Lower lobe of right lung (tissue), 2 donors: ENCODE measurements around the gene SPEM2. TPM values are rescaled to one million over a fixed set of nuclear protein-coding genes. Genes with fewer than 3 reads are reported as not detected.

ENCODE experiments used
- ATAC-seq, 2 donors: fragments of 200-7000 bp; cut with Tn5 transposase; one replicate each; pipeline ENCODE4 v1.9.1; 2020 to 2022; ENCODE audit warnings: mild to moderate bottlenecking in 2 of 2, moderate library complexity in 2 of 2
- DNase-seq: peaks from one replicate; pipeline ENCODE4 v3.0.0-alpha.2; 2020
- H3K27ac ChIP-seq: fragments of 200-600 bp; one replicate; pipeline ENCODE4 v1.8.0; 2022
- H3K27me3 ChIP-seq: fragments of 200-600 bp; one replicate; pipeline ENCODE4 v1.8.0; 2022; ENCODE audit warnings: low read depth
- H3K36me3 ChIP-seq: fragments of 200-600 bp; one replicate; pipeline ENCODE4 v1.8.0; 2022; ENCODE audit warnings: mild to moderate bottlenecking
- H3K4me1 ChIP-seq: fragments of 200-600 bp; one replicate; pipeline ENCODE4 v1.8.0; 2022
- H3K4me3 ChIP-seq: fragments of 200-600 bp; one replicate; pipeline ENCODE4 v1.8.0; 2022; ENCODE audit warnings: mild to moderate bottlenecking
- H3K9me3 ChIP-seq: fragments of 200-600 bp; one replicate; pipeline ENCODE4 v1.8.0; 2022
- intact Hi-C: fragments of 100-400 bp; cut with DNase I; formaldehyde crosslinking; loops from one replicate; pipeline ENCODE4 v1.11.0; 2022
- total RNA-seq: library from RNA; stranded (reverse); fragmentation: NEBNext Ultra II Directional; extraction: Animal tissue kit (Norgen Biotek cat#: 25700); gene quantifications from one replicate; pipeline ENCODE4 v1.2.1, GENCODE V29; 2021
- TF ChIP-seq, protein P1 (sequence below): fragments of 200-600 bp; IDR thresholded peaks from one replicate; pipeline ENCODE4 v1.8.0; 2022; ENCODE audit warnings: antibody characterized with exemption, mild to moderate bottlenecking
- donor health status: DM: no; HTN: yes; CAD: no; lungs with severe emphysema.

Gene SPEM2
- total RNA-seq, 1 donor from 2014 or later, result not detected

DNA sequence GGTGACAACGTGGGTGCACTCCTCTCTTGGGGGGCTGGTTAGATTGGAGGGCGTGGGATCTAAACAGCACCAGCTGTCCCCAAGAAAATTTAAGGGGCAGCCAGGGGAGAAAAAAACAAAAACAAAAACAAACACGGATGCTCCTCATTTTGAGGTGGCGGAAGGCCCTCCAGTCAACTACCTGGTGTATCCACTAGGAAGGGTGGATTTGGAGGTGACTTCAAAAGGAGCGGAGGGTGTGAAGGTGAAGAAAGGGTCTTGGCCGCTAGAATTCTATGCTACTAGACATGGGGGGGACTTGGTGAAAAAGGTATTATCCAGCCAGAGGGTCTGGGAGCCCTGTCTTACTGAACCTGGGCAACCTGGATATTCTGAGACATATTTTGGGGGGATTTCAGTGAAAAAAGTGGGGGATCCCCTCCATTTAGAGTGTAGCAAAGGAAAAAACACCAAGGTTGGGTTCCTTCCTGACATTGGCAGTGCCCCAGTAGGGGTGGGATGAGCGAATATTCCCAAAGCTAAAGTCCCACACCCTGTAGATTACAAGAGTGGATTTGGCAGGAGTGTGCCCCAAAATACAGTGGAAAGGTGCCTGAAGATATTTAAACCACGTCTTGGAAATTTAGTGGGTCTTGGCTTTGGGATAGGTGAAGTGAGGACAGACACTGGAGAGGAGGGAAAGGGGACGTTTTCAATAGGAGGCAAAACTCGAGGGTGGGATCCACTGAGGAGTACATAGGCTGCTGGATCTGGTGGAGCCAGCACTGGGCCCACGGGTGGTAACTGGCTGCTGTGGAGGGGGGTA lies 13.4 kb downstream of the SPEM2 start:
- H3K4me3 ChIP-seq, result peak overlapping the region; percentile 76
- TF ChIP-seq, protein P1, sequence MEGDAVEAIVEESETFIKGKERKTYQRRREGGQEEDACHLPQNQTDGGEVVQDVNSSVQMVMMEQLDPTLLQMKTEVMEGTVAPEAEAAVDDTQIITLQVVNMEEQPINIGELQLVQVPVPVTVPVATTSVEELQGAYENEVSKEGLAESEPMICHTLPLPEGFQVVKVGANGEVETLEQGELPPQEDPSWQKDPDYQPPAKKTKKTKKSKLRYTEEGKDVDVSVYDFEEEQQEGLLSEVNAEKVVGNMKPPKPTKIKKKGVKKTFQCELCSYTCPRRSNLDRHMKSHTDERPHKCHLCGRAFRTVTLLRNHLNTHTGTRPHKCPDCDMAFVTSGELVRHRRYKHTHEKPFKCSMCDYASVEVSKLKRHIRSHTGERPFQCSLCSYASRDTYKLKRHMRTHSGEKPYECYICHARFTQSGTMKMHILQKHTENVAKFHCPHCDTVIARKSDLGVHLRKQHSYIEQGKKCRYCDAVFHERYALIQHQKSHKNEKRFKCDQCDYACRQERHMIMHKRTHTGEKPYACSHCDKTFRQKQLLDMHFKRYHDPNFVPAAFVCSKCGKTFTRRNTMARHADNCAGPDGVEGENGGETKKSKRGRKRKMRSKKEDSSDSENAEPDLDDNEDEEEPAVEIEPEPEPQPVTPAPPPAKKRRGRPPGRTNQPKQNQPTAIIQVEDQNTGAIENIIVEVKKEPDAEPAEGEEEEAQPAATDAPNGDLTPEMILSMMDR, result no peak
- DNase-seq (no peak), ATAC-seq (no peak)
- no peak overlapping the region for H3K27ac ChIP-seq
- peaks cover 56% of the 10 kb centered on the region for H3K4me1 ChIP-seq
- H3K36me3 ChIP-seq, result no peaks in the 10 kb centered on the region
- intact Hi-C loops, result no loop called here
- H3K27me3 ChIP-seq, result peaks cover 34% of the 10 kb centered on the region
- no peaks in the 10 kb centered on the region for H3K9me3 ChIP-seq

DNA sequence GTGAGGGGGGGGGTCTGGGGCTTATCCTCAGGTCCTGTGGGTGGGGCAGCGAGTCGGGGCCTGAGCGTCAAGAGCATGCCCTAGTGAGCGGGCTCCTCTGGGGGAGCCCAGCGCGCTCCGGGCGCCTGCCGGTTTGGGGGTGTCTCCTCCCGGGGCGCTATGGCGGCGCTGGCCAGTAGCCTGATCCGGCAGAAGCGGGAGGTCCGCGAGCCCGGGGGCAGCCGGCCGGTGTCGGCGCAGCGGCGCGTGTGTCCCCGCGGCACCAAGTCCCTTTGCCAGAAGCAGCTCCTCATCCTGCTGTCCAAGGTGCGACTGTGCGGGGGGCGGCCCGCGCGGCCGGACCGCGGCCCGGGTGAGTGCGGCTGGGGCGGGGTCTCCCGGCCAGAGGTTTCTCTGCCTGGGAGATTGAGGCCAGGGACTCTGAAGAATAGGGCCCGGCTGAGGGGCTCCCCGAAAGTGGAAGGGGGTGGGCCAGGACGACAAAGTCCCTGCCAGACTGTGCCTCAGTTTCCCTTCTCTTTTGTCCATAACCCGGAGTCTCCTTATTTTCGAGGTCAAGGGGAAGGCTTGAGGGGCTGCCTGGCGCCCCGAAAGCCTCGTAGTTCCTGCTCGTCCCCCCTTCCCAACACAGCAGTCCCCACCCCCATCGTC lies 14.2 kb downstream of the SPEM2 start, which contains the start of gene FGF11:
Gene FGF11, plus strand, starts transcription at position 51 of the 651 bp plus-strand sequence. Its CDS starts 109 bp downstream, at position 160.
- Histone ChIP-seq H3K4me3 (peak within 1 kb of the TSS; percentile 76), H3K27ac (no peak within 1 kb of the TSS), H3K9me3 (no peaks in the 10 kb centered on the region), H3K27me3 (peaks cover 36% of the 10 kb centered on the region), H3K36me3 (no peaks in the 10 kb centered on the region), H3K4me1 (peaks cover 57% of the 10 kb centered on the region)
- intact Hi-C loops, result no loop called here
- DNase-seq (no peak), ATAC-seq (no peak)
- TF ChIP-seq, protein P1, result no peak

DNA sequence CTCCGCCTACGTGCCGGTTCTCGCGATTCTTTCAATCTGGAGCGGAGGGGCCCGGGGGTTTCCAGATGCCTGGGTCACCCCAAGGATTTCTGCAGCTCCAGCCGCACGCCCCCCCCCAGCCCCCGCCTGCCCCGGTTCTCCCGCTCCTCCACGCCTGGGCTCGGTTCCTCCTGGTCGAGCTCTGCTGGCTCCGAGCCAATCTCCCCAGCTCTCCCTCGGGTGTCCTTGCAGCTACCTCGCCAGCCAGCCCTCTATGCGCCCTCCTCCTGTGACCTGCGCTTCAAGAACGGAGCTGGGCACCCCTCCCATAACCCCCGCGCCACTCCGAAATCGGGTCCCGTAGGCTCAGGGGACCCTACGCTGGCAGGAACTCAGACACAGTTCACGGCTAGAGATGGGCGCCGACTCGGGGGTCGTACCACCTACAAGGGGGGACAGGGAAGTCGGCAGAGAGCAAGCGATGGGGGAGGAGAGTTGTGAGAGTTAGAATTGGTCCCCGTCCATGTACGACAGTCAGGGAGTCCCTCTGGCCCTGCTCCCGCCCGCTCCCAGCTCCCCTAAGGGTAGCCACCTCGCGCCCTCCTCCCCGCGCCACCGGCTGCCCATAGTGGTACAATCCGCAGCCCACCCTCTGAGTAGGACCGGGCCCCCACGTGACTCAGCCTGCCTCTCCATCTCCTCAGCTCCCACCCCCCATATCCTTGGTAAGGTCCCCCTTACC lies 14.9 kb downstream of the SPEM2 start:
- peak overlapping the region; percentile 43 for H3K4me3 ChIP-seq
- intact Hi-C loops, result no loop called here
- DNase-seq (peak; percentile 72), ATAC-seq (no peak)
- H3K36me3 ChIP-seq, result no peaks in the 10 kb centered on the region
- peaks cover 43% of the 10 kb centered on the region for H3K27me3 ChIP-seq
- no peaks in the 10 kb centered on the region for H3K9me3 ChIP-seq
- TF ChIP-seq, protein P1, result no peak
- peaks cover 63% of the 10 kb centered on the region for H3K4me1 ChIP-seq
- H3K27ac ChIP-seq, result no peak overlapping the region

DNA sequence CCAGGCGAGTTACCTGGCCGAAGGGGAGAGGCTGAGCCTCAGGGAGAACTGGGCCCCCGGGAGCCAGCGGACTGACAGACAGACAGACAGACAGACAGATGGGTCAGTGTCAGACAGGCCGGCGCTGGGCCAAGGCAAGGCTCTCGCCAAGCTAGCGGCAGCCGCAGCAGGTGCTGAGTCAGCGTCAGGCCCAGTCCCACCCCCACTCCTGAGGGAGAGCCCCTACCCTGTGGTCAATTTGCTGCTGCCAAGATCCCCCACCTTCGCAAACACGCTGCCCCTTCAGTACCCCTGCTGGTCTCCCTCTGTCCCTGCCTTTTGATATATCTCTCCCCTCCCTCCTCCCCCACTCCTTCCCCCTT lies 15.4 kb downstream of the SPEM2 start:
- Histone ChIP-seq H3K9me3 (no peaks in the 10 kb centered on the region), H3K27ac (no peak overlapping the region), H3K4me3 (no peak overlapping the region), H3K36me3 (no peaks in the 10 kb centered on the region), H3K4me1 (peaks cover 64% of the 10 kb centered on the region), H3K27me3 (peaks cover 47% of the 10 kb centered on the region)
- intact Hi-C loops, result no loop called here
- DNase-seq, result no peak
- TF ChIP-seq, protein P1, result no peak
- no peak for ATAC-seq

DNA sequence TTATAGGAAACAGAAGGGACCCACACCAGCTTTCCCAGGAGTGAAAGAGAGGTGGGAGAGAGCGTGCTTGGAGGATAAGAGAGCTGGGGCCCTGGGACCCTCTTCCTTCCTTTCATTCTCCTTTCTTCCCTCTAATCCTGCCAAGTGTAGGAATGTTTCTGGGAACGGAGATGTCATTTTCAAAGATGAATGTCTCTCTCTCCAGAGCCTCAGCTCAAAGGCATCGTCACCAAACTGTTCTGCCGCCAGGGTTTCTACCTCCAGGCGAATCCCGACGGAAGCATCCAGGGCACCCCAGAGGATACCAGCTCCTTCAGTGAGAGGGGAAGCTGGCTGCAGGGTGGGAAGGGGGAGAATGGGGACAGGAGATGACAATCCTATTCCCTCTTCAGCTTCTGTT lies 15.8 kb downstream of the SPEM2 start:
- Histone ChIP-seq H3K4me1 (peaks cover 61% of the 10 kb centered on the region), H3K27me3 (peaks cover 49% of the 10 kb centered on the region), H3K9me3 (no peaks in the 10 kb centered on the region), H3K4me3 (no peak overlapping the region), H3K27ac (no peak overlapping the region), H3K36me3 (no peaks in the 10 kb centered on the region)
- TF ChIP-seq, protein P1, result no peak
- no peak for DNase-seq
- intact Hi-C loops, result no loop called here
- ATAC-seq, result no peak
